Stimulated activated naive CD8-positive, alpha-beta T cell treated with anti-CD3 and anti-CD28 coated beads, Interleukin-15, amount 100 ng/mL, for 72 hours (primary cell): ENCODE data around the gene WNT8B.
A peak's percentile ranks its signal among the peaks of the same experiment; 100 is the strongest.

Experiments
- ATAC-seq: fragments of 150-1000 bp; cut with Tn5 transposase; 2 replicates; pipeline ENCODE4 v1.10.0; 2021; ENCODE audit warnings: mild to moderate bottlenecking, moderate library complexity
- DNase-seq, 2 donors: peaks; one replicate each; pipeline ENCODE4 v3.0.0; 2021 to 2022
- H3K27ac Mint-ChIP-seq, 2 donors: one replicate each; pipeline ENCODE4 v1.8.0; 2022; ENCODE audit warnings: mild to moderate bottlenecking in 2 of 2, mixed read lengths in 2 of 2, moderate library complexity in 2 of 2
- H3K27me3 Mint-ChIP-seq: one replicate; pipeline ENCODE4 v1.8.0; 2022; ENCODE audit warnings: mixed read lengths
- H3K4me1 Mint-ChIP-seq: one replicate; pipeline ENCODE4 v1.8.0; 2022; ENCODE audit warnings: mild to moderate bottlenecking, mixed read lengths
- H3K4me3 Mint-ChIP-seq, 2 donors: one replicate each; pipeline ENCODE4 v1.8.0; 2022; ENCODE audit warnings: mild to moderate bottlenecking in 2 of 2, mixed read lengths in 2 of 2, moderate library complexity in 1 of 2
- H3K9me3 Mint-ChIP-seq, 2 donors: one replicate each; pipeline ENCODE4 v1.8.0; 2022; ENCODE audit warnings: mixed read lengths in 2 of 2

WNT8B gene

DNA sequence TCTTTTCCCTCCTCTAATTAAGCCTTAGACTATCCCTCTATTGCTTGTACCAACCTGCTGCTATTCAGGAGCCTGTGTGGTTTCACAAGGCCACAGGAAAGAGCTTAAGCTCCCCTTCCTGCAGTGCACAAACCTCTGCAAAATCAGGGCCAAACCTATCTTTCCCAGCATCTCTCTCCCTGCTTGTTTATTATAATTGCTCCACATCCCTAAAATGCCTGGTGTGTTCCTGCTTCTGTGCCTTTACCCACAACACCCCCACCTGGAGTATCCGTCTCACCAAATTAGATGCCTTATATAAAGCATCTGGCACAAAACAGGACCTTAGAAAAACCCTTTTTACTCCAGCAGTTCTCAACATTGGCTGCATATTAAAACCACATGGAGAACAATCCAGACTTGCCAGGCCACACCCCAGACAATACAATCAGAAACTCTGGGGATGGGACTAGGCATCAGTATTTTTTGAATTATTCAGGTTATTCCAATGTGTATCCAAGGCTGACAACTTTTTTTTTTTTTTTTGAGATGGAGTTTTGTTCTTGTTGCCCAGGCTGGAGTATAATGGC, 40.2 kb downstream of the WNT8B start:
- no peak overlapping the region for H3K4me3 Mint-ChIP-seq
- no peak for DNase-seq
- no peaks in the 10 kb centered on the region for H3K27me3 Mint-ChIP-seq
- ATAC-seq: no peak
- H3K4me1 Mint-ChIP-seq: peaks cover 62% of the 10 kb centered on the region
- no peaks in the 10 kb centered on the region for H3K9me3 Mint-ChIP-seq
- H3K27ac Mint-ChIP-seq: peak overlapping the region in 1 of 2 donors; percentile 15

- Mint-ChIP-seq H3K27me3 (no peaks in the 10 kb centered on the region), H3K4me1 (peaks cover 62% of the 10 kb centered on the region), H3K9me3 (no peaks in the 10 kb centered on the region), H3K4me3 (no peak overlapping the region), H3K27ac (no peak overlapping the region)
- ATAC-seq: no peak
- no peak for DNase-seq
Observed at GRCh38 chr10:100504096-100504495, 41.3 kb downstream of the WNT8B start.

GRCh38 chr10:100505164-100505563, 42.4 kb downstream of the WNT8B start:
- Mint-ChIP-seq H3K4me1 (peaks cover 65% of the 10 kb centered on the region), H3K27me3 (no peaks in the 10 kb centered on the region), H3K4me3 (peak overlapping the region in 1 of 2 donors; percentile 16), H3K9me3 (no peaks in the 10 kb centered on the region), H3K27ac (no peak overlapping the region)
- no peak for ATAC-seq
- DNase-seq: no peak

GRCh38 chr10:100506596-100507356, 44.0 kb downstream of the WNT8B start:
- peaks cover 81% of the 10 kb centered on the region for H3K4me1 Mint-ChIP-seq
- H3K27ac Mint-ChIP-seq: peak overlapping the region; percentile 92 to 95
- H3K27me3 Mint-ChIP-seq: no peaks in the 10 kb centered on the region
- DNase-seq (peak in 1 of 2 donors; percentile 42), ATAC-seq (peak; percentile 60)
- H3K9me3 Mint-ChIP-seq: no peaks in the 10 kb centered on the region
- H3K4me3 Mint-ChIP-seq: peak overlapping the region; percentile 63 to 81

DNA sequence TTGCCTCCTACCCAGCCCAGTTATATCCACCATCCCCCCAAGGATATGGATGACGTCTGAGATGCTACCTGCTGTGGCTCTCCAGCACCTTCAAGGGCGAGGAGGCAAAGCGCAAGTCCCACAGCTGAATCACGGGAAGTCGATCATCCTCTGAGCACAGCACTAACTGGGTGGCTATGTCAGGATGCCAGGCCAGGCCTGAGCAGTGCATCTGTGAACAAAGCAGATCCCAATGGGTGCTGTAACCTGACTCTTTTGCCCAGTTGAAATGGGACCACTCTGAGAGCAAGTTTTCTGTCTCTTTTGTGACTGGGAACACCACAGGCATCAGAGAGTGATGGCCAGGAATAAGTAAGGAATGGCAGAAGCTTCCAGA, 44.5 kb downstream of the WNT8B start:
- no peak for DNase-seq
- Mint-ChIP-seq H3K27ac (peak overlapping the region; percentile 7 to 95), H3K4me1 (peaks cover 87% of the 10 kb centered on the region), H3K9me3 (no peaks in the 10 kb centered on the region), H3K27me3 (no peaks in the 10 kb centered on the region), H3K4me3 (peak overlapping the region; percentile 63 to 81)
- ATAC-seq: no peak

GRCh38 chr10:100508266-100508665, 45.5 kb downstream of the WNT8B start:
- Mint-ChIP-seq H3K27me3 (no peaks in the 10 kb centered on the region), H3K9me3 (no peaks in the 10 kb centered on the region), H3K27ac (peak overlapping the region; percentile 92 to 99), H3K4me1 (peaks cover 87% of the 10 kb centered on the region), H3K4me3 (peak overlapping the region; percentile 63 to 81)
- no peak for ATAC-seq
- DNase-seq: no peak

GRCh38 chr10:100508691-100509150, 45.9 kb downstream of the WNT8B start:
- peak overlapping the region; percentile 92 to 99 for H3K27ac Mint-ChIP-seq
- ATAC-seq: peak; percentile 63

DNA sequence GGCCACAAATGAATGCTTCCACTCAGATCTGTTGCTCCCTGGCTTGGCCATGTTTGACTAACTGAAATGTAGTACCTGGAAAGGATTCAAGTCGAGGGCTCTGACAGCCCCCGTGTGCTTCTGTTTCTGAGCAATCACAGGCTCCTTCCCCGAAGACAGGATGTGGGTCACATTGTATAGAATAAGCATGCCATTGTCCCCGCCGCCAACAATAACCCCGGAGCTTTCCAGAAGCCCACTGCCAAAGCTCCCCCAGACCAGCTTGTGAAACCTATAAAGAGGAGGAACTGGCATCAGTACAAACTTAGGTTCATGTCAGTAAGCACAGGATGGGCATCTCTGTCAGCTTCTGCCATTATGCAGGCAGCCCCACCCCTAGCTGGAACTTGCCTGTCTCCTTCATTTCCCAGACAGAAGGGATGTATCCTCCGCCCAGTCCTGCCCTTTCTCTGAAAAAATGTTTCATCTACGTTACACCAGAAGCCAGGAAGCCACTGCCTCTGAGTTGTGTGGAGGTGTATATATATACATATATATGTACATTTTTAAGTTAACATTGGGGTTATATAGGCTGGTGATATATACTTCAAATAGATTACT, 46.5 kb downstream of the WNT8B start:
- DNase-seq (peak; percentile 53 to 88), ATAC-seq (peak; percentile 58)
- H3K4me1 Mint-ChIP-seq: peaks cover 87% of the 10 kb centered on the region
- no peaks in the 10 kb centered on the region for H3K27me3 Mint-ChIP-seq
- no peaks in the 10 kb centered on the region for H3K9me3 Mint-ChIP-seq
- peak overlapping the region; percentile 92 to 99 for H3K27ac Mint-ChIP-seq
- H3K4me3 Mint-ChIP-seq: peak overlapping the region; percentile 63 to 81

More at GRCh38 chr10:100508691-100509150, 45.9 kb downstream of the WNT8B start:
- Mint-ChIP-seq H3K9me3 (no peaks in the 10 kb centered on the region), H3K27me3 (no peaks in the 10 kb centered on the region), H3K4me3 (peak overlapping the region; percentile 63 to 81), H3K4me1 (peaks cover 87% of the 10 kb centered on the region)
- DNase-seq: peak; percentile 52 to 67

GRCh38 chr10:100510533-100511308, 47.9 kb downstream of the WNT8B start:
- H3K4me1 Mint-ChIP-seq: peaks cover 79% of the 10 kb centered on the region
- H3K4me3 Mint-ChIP-seq: peak overlapping the region; percentile 45
- DNase-seq: peak; percentile 76 to 90

GRCh38 chr10:100515612-100516011, 52.8 kb downstream of the WNT8B start:
- DNase-seq (no peak), ATAC-seq (no peak)
- H3K9me3 Mint-ChIP-seq: no peaks in the 10 kb centered on the region
- H3K4me1 Mint-ChIP-seq: peaks cover 58% of the 10 kb centered on the region
- H3K27ac Mint-ChIP-seq: no peak overlapping the region
- H3K27me3 Mint-ChIP-seq: no peaks in the 10 kb centered on the region
- H3K4me3 Mint-ChIP-seq: no peak overlapping the region

More at GRCh38 chr10:100510533-100511308, 47.9 kb downstream of the WNT8B start:
- Mint-ChIP-seq H3K27ac (peak overlapping the region; percentile 82 to 99), H3K9me3 (no peaks in the 10 kb centered on the region), H3K27me3 (no peaks in the 10 kb centered on the region)
- ATAC-seq: peak; percentile 87

DNA sequence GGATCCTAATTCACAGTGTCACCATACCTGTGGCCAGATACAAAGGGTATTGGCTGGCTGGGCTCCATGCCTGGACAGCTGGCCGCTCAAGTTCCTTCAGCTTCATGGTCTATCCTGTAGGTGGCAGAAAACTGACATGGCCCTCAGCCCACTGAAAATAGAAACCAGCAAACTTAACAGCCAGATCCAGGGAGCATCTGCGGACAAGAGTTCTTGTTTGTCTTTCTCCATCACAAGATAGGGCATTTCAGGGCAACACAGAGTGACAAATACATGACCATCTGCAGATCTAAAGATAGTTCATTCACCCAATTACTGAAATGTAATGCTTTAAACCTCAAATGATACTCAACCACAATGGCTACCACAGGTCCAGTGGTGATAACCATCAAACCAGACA, 54.0 kb downstream of the WNT8B start:
- peak overlapping the region in 1 of 2 donors; percentile 15 for H3K27ac Mint-ChIP-seq
- H3K4me1 Mint-ChIP-seq: peaks cover 46% of the 10 kb centered on the region
- ATAC-seq (no peak), DNase-seq (no peak)
- no peaks in the 10 kb centered on the region for H3K27me3 Mint-ChIP-seq
- H3K9me3 Mint-ChIP-seq: no peaks in the 10 kb centered on the region
- no peak overlapping the region for H3K4me3 Mint-ChIP-seq

GRCh38 chr10:100518761-100519241, 56.0 kb downstream of the WNT8B start:
- Mint-ChIP-seq H3K4me1 (peaks cover 34% of the 10 kb centered on the region), H3K27me3 (no peaks in the 10 kb centered on the region), H3K27ac (no peak overlapping the region), H3K4me3 (peak overlapping the region; percentile 48 to 66), H3K9me3 (no peaks in the 10 kb centered on the region)
- ATAC-seq: peak; percentile 83
- DNase-seq: peak; percentile 41 to 55

- DNase-seq (no peak), ATAC-seq (peak; percentile 49)
- no peaks in the 10 kb centered on the region for H3K9me3 Mint-ChIP-seq
- H3K4me3 Mint-ChIP-seq: peak within 1 kb of the TSS; percentile 48 to 66
- peaks cover 41% of the 10 kb centered on the region for H3K4me1 Mint-ChIP-seq
- no peak within 1 kb of the TSS for H3K27ac Mint-ChIP-seq
- no peaks in the 10 kb centered on the region for H3K27me3 Mint-ChIP-seq
Observed at GRCh38 chr10:100519311-100520051, 56.7 kb downstream of the WNT8B start, which contains the start of gene SEC31B. Gene SEC31B (minus strand): TSS chr10:100519861. CDS start chr10:100516952, 2,909 bp downstream.

DNA sequence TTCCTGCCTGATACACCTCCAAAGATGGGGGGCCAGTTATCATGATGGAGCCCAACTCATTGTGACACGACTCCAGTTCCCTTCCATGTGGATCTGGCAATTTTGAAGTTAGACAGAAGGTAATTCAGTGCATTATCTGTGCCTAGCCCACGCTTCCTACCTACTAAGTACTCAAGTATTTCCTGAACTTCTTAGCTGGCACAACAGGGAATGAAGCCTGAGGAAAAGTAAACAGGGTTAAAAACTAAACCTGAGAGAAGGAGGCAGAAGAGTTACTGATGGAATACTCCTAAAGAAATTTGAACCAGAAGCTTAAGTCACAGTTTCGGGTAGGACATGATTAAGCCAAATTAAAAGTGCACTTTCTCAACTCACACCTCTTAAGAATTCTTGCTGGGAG, 58.0 kb downstream of the WNT8B start:
- no peak for DNase-seq
- ATAC-seq: no peak
- no peaks in the 10 kb centered on the region for H3K27me3 Mint-ChIP-seq
- peak overlapping the region in 1 of 2 donors; percentile 57 for H3K27ac Mint-ChIP-seq
- H3K4me1 Mint-ChIP-seq: peaks cover 46% of the 10 kb centered on the region
- H3K4me3 Mint-ChIP-seq: no peak overlapping the region
- no peaks in the 10 kb centered on the region for H3K9me3 Mint-ChIP-seq
